Astrocyte of the cerebellum (primary cell): Measurements from ENCODE around the gene PCID2.

Experiments used
- DNase-seq: peaks from one replicate; pipeline ENCODE4 v3.0.0-alpha.2; 2011; ENCODE audit warnings: low read depth
- H3K4me3 ChIP-seq: 2 replicates; pipeline ENCODE4 v1.5.1; 2011; ENCODE audit warnings: mild to moderate bottlenecking, low read depth, low read length, moderate library complexity
- CTCF ChIP-seq: IDR thresholded peaks from 2 replicates; pipeline ENCODE4 v1.5.1; 2012; ENCODE audit warnings: low read length, low read depth, moderate library complexity, mild to moderate bottlenecking; ENCODE audit errors: missing control alignments
- in situ Hi-C: cut with HindIII; loops from 2 replicates; pipeline ENCODE4 v1.10.0; 2017; ENCODE audit warnings: low sequenced_read_pairs

PCID2 gene

GRCh38 chr13:113229161-113229560 lies 20.7 kb upstream of the PCID2 start:
- no peak for TF ChIP-seq CTCF
- in situ Hi-C loops: no loop called here
- no peak for DNase-seq
- no peak overlapping the region for H3K4me3 ChIP-seq

- no peak for DNase-seq
- no peak overlapping the region for H3K4me3 ChIP-seq
- TF ChIP-seq CTCF: no peak
- in situ Hi-C loops: no loop called here
Measured at GRCh38 chr13:113226873-113227450, 18.5 kb upstream of the PCID2 start.

- no peak for TF ChIP-seq CTCF
- no peak for DNase-seq
- in situ Hi-C loops: no loop called here
- H3K4me3 ChIP-seq: no peak overlapping the region
Measured at GRCh38 chr13:113225515-113225914, 17.0 kb upstream of the PCID2 start.

DNA sequence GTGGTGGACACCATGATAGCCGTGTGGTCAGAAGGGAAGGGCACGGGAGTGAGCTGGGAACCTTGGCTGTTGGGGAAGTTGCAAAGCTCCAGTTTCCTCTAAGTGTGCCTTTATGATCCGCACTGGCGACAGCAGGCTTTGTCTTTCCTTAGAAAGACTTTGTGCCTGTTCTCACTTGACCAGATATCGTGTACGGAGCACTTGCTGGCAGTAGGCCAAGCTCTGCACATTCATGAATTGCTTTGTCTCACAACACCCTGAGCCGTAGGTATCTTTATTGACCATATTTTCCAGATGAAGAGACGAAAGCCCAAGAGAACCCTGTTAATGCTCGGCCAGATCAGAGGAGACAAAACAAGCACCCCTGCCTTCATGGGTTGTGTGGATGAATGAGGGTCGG lies 16.0 kb upstream of the PCID2 start:
- H3K4me3 ChIP-seq: no peak overlapping the region
- no peak for DNase-seq
- TF ChIP-seq CTCF: no peak
- in situ Hi-C loops: no loop called here

DNA sequence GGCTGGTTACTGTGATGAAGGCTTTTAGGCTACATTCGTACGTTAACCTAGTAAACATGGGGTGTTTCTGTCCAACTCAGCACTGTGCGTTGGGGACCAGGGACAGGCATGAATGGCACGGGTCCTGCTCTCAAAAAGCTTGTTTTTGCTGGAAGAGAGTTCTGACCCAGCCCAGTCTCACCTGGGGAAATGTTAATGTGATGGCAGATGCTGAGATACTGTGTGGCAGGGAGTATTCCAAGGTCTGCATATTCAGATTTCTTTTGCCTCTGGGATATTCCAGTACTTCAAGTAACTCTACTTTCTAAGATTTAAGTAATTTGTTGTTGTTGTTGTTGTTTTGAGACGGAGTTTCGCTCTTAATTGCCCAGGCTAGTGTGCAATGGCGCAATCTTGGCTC lies 14.6 kb upstream of the PCID2 start:
- no peak overlapping the region for H3K4me3 ChIP-seq
- DNase-seq: no peak
- no peak for TF ChIP-seq CTCF
- in situ Hi-C loops: no loop called here

DNA sequence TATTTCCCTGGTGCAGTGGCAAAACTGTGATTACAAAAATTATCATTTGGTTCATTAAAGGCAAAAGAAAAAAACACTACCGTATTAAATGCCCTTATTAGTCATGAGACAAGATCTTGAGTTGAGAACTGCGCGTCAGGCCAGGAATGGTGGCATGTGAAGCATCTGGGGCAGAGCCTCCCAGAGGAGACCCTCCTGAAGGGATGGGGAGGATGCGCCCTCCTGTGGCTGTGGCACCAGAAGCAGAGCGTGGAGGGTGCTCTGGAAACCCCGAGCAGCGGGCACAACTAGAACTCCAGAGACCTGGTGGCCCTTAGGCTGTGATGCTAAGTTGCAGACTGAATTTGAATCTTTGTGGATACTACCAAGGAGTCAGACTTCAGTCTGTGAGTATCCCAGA lies 12.4 kb upstream of the PCID2 start:
- in situ Hi-C loops: no loop called here
- DNase-seq: no peak
- peak; percentile 30 for TF ChIP-seq CTCF
- no peak overlapping the region for H3K4me3 ChIP-seq

DNA sequence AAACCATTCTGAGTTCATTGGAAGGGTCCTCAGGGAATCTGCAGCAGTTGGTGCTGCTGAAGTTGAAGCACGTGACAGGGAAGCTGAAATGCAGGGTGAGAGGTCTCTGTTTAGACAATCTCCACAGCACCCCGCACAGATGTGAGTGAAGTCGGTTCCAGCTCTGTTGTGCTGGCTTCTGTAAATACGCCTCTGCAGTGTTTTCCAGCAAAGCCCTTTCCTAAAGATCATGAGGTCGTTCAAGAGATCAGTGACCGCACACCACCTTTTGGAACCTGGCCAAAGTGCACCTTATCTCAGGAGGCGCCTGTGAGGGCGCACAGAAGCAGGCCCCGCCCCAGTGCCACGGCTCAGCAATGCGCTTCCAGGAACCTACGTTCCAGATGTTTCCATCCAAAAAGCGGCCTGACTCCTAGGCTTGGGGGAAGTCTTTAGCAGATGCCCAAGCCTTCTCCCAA lies 11.7 kb upstream of the PCID2 start:
- in situ Hi-C loops: no loop called here
- no peak for DNase-seq
- no peak overlapping the region for H3K4me3 ChIP-seq
- TF ChIP-seq CTCF: no peak
